B cell (primary cell): ENCODE results near the gene FES.

Experiments
- EZH2 ChIP-seq: IDR thresholded peaks from 2 replicates; pipeline ENCODE4 v1.6.1; 2012; ENCODE audit warnings: borderline replicate concordance, low read depth, mild to moderate bottlenecking, moderate library complexity, low read length; ENCODE audit not compliant: insufficient read depth, poor library complexity, severe bottlenecking
- TF ChIP-seq, protein P1 (sequence below): fragments of 200-600 bp; IDR thresholded peaks from one replicate; pipeline ENCODE4 v1.8.0; 2022; ENCODE audit warnings: antibody characterized with exemption, mild to moderate bottlenecking

DNA sequence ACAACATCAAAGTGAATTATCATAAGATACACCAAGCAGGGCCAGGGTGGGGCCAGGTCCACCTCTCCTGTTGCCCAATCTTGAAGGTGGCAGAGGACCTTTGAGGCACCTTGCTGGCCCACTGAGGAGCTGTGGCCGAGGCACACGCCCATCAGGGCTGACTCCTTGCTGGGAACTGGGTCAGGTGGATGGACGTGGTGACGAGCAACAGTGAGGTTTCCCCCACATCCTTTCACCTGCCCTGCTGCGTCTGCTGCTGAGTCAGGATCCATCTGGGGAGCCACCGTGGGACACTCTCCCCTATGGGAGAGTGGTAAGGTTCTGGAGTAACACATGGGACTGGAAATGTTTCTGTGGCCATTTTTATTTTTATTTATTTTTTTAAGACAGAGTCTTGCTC lies 33.2 kb upstream of the FES start:
- TF ChIP-seq, protein P1, sequence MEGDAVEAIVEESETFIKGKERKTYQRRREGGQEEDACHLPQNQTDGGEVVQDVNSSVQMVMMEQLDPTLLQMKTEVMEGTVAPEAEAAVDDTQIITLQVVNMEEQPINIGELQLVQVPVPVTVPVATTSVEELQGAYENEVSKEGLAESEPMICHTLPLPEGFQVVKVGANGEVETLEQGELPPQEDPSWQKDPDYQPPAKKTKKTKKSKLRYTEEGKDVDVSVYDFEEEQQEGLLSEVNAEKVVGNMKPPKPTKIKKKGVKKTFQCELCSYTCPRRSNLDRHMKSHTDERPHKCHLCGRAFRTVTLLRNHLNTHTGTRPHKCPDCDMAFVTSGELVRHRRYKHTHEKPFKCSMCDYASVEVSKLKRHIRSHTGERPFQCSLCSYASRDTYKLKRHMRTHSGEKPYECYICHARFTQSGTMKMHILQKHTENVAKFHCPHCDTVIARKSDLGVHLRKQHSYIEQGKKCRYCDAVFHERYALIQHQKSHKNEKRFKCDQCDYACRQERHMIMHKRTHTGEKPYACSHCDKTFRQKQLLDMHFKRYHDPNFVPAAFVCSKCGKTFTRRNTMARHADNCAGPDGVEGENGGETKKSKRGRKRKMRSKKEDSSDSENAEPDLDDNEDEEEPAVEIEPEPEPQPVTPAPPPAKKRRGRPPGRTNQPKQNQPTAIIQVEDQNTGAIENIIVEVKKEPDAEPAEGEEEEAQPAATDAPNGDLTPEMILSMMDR: no peak
- no peak for TF ChIP-seq EZH2
